ENCODE measurements around the gene ATP6V0E2.

DNA sequence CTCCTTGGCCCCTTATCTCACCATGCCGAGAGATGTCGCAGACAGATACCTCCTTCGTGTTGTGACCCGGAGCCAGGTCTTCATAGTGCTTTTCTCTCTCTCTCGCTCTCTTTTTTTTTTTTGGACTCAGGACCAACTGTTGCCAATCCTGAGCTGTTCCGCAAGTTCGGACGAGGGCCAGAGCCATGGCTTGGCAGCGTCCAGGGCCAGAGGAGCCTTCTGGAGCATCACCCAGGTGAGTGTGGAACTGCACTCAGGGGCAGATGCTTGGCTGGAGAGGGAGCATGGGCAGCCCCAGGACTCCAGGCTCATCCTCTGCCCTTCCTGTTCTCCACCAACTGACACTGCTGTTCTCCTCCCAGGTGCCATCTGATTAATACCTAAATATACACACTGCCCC lies 27.7 kb upstream of the ATP6V0E2 start:
- TF ChIP-seq YY1 (IDR thresholded peaks at IDR 0.05; ENCODE audit: insufficient read depth, insufficient read length) (no peak), SUZ12 (IDR thresholded peaks at IDR 0.05; ENCODE audit: extremely low read depth, insufficient read depth, insufficient read length) (no peak), ZNF274 (IDR thresholded peaks at IDR 0.05; ENCODE audit: low read depth, low read length) (no peak)

All from NT2/D1 (cell line).